HG03196 (cell line): ENCODE data around the gene CCL27.

ENCODE experiments used
- ATAC-seq: cut with Tn5 transposase; IDR thresholded peaks from one replicate; pipeline ENCODE4 v1.9.1; 2021; ENCODE audit not compliant: unreplicated experiment

Gene CCL27

GRCh38 chr9:34684816-34685215 is 22.4 kb upstream of the CCL27 start:
- ATAC-seq: no peak

DNA sequence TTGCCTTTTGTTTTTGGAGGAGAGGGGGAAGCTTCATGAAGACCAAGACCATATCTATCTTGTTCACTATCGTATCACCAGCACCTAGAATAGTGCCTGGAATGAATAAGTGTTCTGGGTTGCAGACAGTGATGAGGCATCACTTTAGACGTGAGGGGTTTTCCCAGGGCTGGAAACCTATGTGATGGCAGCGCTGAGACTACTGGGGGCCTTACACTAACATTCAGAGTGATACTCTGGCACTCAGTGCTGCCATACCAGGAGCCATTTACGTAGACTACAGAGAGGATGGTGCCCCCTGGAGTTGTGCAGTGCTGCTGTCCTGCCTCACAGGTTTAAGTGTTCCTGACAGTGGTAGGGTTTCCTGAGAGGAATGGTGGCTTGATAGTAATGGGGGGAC is 21.7 kb upstream of the CCL27 start:
- no peak for ATAC-seq

DNA sequence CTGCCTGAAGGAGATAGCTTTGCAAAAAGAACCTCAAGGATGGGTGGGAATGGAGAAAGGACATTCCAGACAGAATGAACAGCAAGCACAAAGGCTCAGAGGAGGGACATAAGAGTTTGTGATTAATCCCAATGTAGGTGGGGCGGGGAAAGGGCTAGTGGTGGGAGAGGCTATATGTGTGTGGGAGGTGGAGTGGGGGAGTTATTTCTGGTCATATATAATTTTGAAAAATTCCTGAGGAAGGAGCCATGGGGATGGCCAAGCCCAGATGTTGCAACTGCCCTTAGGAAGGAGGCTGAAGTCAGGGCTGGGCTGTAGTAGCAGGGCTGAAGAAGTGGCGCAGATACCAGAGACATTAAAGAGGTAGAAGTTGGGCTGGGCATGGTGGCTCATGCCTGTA is 13.4 kb upstream of the CCL27 start:
- no peak for ATAC-seq

- no peak for ATAC-seq
Measured at GRCh38 chr9:34675048-34675714, 12.7 kb upstream of the CCL27 start.

DNA sequence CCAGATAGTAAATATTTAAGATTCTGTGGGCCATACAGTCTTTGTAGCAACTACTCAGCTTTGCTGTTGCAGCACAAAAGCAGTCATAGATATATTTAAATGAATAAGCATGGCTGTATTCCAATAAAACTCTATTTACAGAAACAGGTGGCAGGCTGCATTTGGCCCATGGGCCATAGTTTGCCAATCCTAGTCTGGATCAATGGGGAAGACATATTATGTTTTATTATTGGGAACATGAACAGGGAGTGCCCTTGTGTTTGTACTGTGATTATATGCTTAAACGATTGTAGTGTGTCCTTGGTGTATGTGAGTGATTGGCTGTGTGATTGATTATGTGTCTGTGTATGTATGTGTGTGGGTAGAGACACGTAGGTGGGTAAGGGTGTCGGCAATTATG is 12.0 kb upstream of the CCL27 start:
- ATAC-seq: no peak

GRCh38 chr9:34671307-34671706 is 8.8 kb upstream of the CCL27 start:
- no peak for ATAC-seq

- ATAC-seq: no peak
Measured at GRCh38 chr9:34669809-34670562, 7.5 kb upstream of the CCL27 start.

DNA sequence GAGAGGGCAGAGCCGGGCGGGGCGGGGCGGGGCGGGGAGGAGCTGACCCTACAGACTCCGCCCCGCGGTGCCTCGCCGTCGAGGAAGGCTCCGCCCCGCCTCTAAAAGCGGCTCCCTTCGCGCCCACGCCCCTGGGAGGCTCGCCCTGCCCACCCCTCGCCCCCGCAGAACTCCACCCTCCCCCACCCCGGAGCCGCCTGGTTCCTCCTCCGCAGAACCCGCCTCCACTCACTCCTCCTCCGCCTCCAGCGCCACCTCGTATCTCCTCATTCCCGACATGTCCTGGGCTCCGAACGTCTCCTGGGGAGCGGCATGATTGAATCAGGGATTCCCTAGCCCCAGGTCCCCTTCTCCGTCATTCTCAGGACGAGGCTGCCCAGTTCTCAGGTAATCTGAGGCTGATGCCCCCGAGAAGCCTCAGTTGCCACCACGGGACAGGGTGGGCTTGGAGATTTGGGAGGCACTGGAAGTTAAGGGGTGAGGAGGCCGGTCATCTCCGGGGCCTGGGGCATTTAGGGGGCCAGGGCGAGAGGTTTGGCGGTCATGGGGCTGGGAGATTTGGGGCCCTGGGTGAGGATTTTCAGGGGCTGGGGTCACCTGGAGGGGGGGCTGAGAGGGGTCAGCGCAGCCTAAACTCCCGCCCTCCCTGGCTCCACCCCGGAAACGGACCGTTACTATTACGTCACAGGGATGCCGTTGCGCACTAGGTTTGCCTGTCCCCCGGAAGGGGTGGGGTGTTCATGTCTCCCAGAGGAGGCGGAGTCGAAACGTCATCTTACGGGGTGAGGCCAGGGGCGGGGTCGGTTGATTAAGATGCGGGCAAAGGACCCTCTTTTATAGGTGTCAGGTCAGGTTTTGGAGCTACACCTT is 3.2 kb upstream of the CCL27 start:
- peak; percentile 54 for ATAC-seq

GRCh38 chr9:34665067-34665380 is 2.6 kb upstream of the CCL27 start:
- no peak for ATAC-seq

DNA sequence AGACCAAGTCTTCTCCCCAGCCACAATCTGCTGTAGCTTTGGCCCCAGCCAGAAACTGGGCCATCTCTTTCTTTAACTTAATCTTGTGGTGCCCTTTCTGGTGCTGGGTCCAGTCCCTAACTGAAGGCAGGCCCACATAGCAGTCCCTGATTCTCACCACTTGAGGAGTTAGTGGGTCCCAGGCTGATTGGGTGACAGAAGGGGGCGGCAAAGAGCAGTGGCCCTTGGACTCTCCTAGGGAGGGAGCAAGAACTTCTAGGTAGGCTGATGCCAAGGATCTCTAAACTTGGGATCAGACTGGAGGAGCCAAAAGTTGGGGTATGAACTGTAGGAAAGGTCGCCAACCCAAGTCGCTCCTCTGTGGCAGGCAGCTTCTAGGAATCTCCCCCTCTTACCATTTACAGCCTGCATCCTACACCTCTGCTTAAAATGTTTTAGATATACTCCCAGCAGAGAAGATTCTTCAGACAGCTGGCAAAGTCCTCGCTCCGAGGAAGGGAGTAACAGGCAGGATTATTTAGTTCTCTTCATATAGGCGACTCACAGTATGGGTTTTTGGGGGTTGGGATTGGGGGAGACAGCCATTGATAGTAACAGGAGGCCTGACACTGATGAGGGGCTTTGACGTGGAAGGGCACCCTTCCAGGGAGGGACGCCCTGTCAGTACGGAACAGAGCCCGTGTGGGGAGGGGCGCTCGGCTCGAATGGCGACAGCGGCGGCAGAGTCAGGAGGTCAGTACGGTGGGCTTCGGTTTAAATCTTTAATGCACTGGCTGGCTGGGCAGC is 2.0 kb upstream of the CCL27 start:
- ATAC-seq: no peak

GRCh38 chr9:34663303-34663605 is 797 bp upstream of the CCL27 start:
- no peak for ATAC-seq

GRCh38 chr9:34659592-34660253 is 2.7 kb downstream of the CCL27 start:
- no peak for ATAC-seq

- no peak for ATAC-seq
Measured at GRCh38 chr9:34658461-34658860, 4.0 kb downstream of the CCL27 start.

DNA sequence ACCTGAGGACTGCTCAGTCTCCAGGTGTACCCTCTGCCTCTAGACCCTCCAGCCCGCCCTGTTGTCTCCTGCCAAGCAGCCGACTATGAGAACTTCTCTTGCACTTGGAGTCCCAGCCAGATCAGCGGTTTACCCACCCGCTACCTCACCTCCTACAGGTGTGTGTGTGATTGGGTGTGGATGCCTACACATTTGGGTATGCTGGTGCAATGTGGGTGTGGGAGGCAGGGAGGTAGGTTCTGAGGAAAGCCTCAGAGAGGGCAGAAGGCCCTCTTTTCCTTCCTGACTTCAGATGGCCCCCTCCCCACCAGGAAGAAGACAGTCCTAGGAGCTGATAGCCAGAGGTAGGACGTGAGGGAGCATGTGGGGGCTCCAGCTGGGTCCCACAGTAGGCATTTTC is 5.5 kb downstream of the CCL27 start:
- ATAC-seq: no peak

DNA sequence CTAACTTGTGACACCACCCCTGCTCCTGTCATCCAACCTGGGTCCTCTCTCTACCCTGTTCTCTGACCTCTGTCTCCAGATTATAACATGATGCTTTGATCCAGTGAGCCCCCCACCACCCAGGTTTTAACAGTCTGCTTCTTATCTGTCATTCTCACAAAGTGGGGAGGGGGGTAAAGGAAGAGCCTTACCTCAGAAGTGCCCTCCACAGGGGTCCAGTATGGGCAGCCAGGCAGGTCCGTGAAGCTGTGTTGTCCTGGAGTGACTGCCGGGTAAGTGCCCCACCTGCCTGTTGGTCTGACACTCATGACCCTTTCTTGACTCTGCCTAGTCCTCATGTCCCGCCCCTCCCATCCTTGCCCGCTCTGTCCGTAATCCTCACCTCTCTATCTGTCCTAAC is 7.1 kb downstream of the CCL27 start:
- ATAC-seq: no peak

DNA sequence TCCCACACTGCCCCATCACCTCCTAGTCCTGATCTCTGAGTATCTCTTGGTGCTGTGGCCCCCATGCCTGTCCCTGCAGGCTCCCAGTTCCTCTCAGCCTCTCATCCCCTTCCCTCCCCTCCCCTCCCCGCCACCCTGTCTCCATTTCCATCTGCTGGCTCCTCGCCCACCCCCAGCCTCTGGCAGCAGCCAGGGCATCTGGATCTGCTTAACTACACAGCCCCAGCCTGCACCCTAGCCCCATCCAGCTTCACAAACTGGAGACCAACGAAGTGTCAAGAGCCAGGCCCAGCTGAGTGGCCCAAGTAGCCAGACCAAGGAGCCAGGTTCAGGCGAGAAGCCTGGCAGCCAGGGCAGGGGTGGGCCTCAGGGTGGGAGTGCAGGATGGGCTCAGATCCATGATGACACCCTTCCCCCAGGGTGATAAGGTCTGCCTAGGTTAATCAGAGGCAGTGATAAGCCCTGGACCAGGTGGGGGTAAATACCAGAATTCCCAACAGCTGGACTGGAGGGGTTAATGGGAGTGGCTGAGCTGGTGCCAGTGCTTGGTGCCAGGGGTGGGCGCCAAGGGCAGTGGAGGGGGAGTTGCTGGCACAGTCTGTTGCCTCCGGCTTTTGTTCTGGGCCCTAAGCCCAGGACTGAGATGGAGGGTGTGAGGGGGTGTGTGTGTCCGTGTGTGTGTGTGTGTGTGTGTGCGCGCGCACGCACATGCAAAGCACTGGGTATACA is 8.0 kb downstream of the CCL27 start:
- ATAC-seq: no peak

GRCh38 chr9:34653151-34654072 is 9.0 kb downstream of the CCL27 start:
- no peak for ATAC-seq

GRCh38 chr9:34652602-34653000 is 9.9 kb downstream of the CCL27 start:
- no peak for ATAC-seq
